HG03039 (cell line): ENCODE data around the gene MTM1.
A peak's percentile ranks its signal among the peaks of the same experiment; 100 is the strongest.

ENCODE experiments used
- ATAC-seq: cut with Tn5 transposase; IDR thresholded peaks from one replicate; pipeline ENCODE4 v1.9.1; 2021; ENCODE audit warnings: mild to moderate bottlenecking, moderate library complexity; ENCODE audit not compliant: unreplicated experiment

The MTM1 gene

GRCh38 chrX:150548251-150548650 is 20.2 kb upstream of the MTM1 start:
- ATAC-seq = no peak

GRCh38 chrX:150548684-150549083 is 19.7 kb upstream of the MTM1 start:
- ATAC-seq = no peak

DNA sequence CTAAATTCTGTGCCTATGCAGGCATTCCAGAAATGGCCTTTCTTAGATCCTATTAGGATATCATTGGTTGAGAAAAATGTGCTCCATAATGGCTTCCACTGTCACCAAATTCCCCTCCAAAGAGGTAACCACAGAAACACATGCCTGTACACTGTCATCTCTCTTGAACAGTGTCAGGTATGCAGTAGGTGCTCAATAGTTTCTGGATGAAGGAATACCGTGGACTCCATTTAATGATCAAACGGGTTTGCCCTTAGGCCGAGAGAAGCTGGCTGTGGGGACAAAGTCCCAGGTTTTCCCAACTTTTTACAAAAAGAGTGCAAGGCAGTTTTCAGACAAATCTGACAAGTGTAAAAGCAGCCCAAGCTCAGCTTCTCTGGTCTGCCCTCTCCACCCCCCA is 16.5 kb upstream of the MTM1 start:
- ATAC-seq = no peak

GRCh38 chrX:150558424-150558823 is 10.0 kb upstream of the MTM1 start:
- ATAC-seq = no peak

- no peak for ATAC-seq
These were observed 3.6 kb upstream of the MTM1 start for GRCh38 chrX:150564838-150565237.

- no peak for ATAC-seq
These were observed 2.9 kb upstream of the MTM1 start for GRCh38 chrX:150565551-150565950.

DNA sequence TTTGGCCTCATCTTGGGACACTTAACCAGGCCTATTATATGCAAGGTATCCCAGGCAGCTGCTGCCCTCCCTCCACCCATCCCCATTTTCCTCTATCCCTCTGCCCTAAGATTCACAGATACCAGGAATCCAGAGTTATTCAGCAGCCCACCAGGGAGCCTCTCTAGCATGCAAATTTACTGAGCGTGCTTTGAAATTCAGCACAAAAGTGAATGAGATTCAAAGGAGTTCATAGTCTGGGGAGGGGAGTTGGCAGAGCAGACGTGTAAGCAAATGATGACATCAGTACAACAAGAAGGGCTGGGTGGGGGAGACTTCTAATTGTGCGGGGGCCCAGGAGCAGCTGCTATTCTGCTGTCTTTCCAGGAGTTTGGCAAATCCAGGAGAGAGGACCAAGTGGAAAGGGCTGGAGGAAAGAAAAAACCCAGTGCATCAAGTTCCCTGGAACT is 1.7 kb upstream of the MTM1 start:
- no peak for ATAC-seq

GRCh38 chrX:150567645-150568319 is 639 bp upstream of the MTM1 start:
- ATAC-seq = no peak

DNA sequence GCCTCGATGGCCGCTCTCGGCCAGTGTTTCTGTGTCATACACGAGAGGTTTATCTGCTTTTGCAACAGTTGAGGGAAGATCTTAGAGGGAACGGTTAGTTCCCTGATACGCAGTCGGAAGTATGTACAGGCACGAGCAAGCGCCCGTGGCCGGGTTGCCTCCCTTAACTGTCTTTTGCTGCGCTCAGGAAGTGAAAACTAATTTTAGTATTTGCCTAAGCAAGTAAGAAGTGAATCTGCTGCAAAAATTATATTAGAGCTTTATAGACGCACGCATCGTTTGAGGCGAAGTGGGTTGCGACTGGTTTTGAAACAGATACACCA is 695 bp downstream of the MTM1 start:
- ATAC-seq = peak; percentile 13

- ATAC-seq = no peak
These were observed 2.1 kb downstream of the MTM1 start for GRCh38 chrX:150570512-150570911.

- no peak for ATAC-seq
These were observed 3.8 kb downstream of the MTM1 start for GRCh38 chrX:150572206-150572605.

GRCh38 chrX:150573106-150573505 is 4.7 kb downstream of the MTM1 start:
- no peak for ATAC-seq

DNA sequence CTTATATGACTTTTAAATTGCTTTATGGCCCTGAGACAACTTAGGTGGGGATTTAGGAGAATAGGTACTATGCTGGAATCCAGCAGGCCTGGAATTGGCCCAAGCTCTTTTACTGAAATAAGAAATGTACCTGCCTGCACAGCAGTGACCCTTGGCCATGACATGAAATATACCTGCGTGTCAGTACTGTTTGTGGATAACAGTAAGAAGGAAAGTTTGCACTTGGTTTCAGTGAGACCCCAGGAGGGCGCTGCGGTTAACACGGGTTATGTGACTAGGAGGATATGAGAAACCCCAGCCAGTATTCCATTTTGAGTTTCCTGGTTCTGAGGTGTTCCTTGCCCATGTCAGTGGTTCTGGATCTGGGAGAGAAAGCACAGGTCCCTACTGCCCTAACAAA is 5.3 kb downstream of the MTM1 start:
- no peak for ATAC-seq

DNA sequence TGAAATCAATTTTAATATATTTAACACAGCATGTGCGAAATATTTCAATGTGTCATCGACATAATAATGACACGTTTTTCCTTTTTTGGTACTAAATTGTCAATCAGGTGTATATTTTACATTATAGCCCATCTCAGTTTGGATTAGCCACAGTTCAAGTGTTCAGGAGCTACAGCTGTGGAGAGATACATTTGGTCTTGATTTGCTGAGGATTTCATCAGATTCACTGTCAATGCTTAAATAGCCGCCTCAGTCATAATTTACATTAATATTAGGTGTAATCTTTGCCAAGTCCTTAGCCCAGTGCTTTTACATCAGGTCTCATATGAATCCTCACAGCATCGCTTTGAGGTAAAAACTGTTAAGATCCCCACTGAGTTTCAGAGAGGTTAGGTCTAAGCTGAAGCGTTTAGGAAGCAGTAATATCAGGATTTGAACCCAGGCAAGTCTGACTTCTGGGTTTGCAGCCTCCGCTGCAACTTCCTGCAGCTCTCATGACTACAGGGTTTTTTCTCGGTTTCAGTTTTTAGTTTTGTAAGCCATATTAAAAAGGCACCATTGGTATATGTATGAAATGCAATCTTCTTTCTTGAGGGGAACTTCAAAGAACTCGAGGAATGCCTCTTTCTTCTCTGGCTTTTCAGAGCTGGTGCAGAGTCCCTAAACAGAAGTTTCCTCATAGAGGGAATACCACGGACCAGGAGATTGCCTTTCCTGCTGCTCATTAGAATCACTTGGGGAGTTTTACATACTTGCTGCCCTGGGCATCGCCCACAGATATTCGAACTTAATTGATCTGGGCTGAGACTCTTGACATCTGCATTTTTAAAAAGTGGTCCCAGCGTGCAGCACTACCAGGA is 6.4 kb downstream of the MTM1 start:
- ATAC-seq = peak; percentile 46

GRCh38 chrX:150575419-150575814 is 7.0 kb downstream of the MTM1 start:
- peak; percentile 15 for ATAC-seq

GRCh38 chrX:150577174-150577573 is 8.8 kb downstream of the MTM1 start:
- ATAC-seq = no peak

DNA sequence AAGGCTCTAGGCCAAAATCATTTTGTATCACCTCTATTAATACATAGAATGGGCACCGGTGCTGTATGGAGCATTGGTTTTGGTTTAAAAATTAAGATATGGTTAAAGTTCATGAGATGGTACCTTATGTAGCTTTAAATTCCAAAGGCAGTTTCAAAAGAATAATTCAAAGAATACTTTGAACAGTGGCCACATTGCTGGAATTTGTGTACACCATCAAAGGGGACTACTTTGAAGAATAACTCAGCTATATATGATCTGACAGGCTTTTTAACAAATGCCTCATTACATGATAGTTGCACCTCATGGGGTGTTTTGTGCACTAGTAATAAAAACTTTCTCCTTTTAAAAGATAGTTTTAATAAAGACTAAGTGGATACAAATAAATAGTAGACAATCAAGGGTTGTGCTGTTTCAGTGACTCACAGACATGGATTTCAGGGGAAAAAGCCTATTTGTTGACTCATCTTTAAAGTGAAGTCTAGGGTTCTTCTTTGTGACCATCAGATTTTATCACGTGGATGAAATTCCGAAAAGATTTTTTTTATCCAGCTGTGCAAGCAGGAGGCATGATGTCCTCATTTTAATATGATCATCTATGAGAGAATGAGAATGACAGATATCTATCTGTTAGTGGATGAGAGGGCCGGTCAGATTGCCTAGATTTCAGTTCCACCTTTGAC is 12.8 kb downstream of the MTM1 start:
- ATAC-seq = no peak

- no peak for ATAC-seq
These were observed 14.0 kb downstream of the MTM1 start for GRCh38 chrX:150582338-150582948.

- no peak for ATAC-seq
These were observed 19.4 kb downstream of the MTM1 start for GRCh38 chrX:150587585-150588503.

DNA sequence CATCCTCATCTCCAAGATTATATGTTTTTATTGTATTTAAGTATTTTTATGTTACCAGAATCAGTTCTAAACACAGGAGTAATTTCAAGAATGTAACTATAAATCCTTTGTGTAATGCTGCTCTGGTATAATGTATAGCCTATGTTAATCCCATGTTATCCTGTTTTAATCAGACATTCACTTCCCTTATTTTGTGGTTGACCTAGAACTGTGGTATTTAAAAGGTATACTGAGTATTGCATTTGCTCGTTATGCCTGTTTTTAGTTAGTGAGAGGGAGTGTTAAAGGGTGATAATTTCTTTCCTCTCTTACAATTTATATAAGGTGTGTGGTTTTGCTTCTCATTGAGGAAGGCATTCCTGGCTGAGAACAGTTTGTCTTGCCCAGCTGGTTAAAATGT is 26.2 kb downstream of the MTM1 start:
- no peak for ATAC-seq
